PC-9 (cell line): Measurements from ENCODE around the gene TGM2. TPM values are rescaled to one million over a fixed set of nuclear protein-coding genes. Genes with fewer than 3 reads are reported as not detected.

Source experiments
- BruUV-seq: library from RNA; stranded (reverse); fragments of 400-500 nt; replicated peaks from 2 replicates; lab custom pipeline; 2021; lab: Mats Ljungman, UMichigan
- CTCF ChIA-PET: fragments of 300-600 bp; sonication (Branson Sonifier 250); formaldehyde crosslinking; loops from one replicate; lab custom pipeline; 2022; ENCODE audit warnings: antibody characterized with exemption; lab: Charles Lee
- POLR2A ChIA-PET: fragments of 300-600 bp; sonication (Branson Sonifier 250); formaldehyde crosslinking; loops from one replicate; lab custom pipeline; 2022; ENCODE audit warnings: antibody characterized with exemption; ENCODE audit not compliant: unreplicated experiment; lab: Charles Lee
- DNase-seq, 2 experiments: peaks; one replicate each; pipeline versions ENCODE4 v3.0.0 to v3.0.0-alpha.2; 2015 to 2022; ENCODE audit warnings: mixed read lengths in 1 of 2
- H2AFZ ChIP-seq: fragments of 200-600 bp; sonication (generic); 2 replicates; pipeline ENCODE4 v1.8.1; 2017; ENCODE audit warnings: antibody characterized with exemption
- H3F3A ChIP-seq: fragments of 200-600 bp; sonication (generic); 2 replicates; pipeline ENCODE4 v1.8.1; 2017; ENCODE audit warnings: antibody characterized with exemption, mild to moderate bottlenecking, low read depth; ENCODE audit not compliant: insufficient read depth
- H3K27ac ChIP-seq: fragments of 200-600 bp; sonication (generic); 2 replicates; pipeline ENCODE4 v1.6.1; 2016; ENCODE audit warnings: mixed run types
- H3K27me3 ChIP-seq: fragments of 200-600 bp; sonication (generic); 2 replicates; pipeline ENCODE4 v1.6.1; 2016; ENCODE audit warnings: low read depth, mixed run types; ENCODE audit not compliant: insufficient read depth
- H3K36me3 ChIP-seq: fragments of 200-600 bp; sonication (generic); 2 replicates; pipeline ENCODE4 v1.6.1; 2016; ENCODE audit warnings: low read depth, mixed run types
- H3K4me1 ChIP-seq: fragments of 200-600 bp; sonication (generic); replicated peaks from 2 replicates; pipeline ENCODE4 v1.6.1; 2016; ENCODE audit warnings: mixed run types; ENCODE audit not compliant: insufficient read depth
- H3K4me2 ChIP-seq: fragments of 200-600 bp; sonication (generic); 2 replicates; pipeline ENCODE4 v1.6.1; 2017; ENCODE audit warnings: mixed run types
- H3K4me3 ChIP-seq: fragments of 200-600 bp; sonication (generic); 2 replicates; pipeline ENCODE4 v1.6.1; 2016; ENCODE audit warnings: mixed run types
- H3K79me2 ChIP-seq: fragments of 200-600 bp; sonication (generic); 2 replicates; pipeline ENCODE4 v1.6.1; 2017; ENCODE audit warnings: low read depth, mixed run types
- H3K9me2 ChIP-seq: fragments of 200-600 bp; sonication (generic); 2 replicates; pipeline ENCODE4 v1.8.1; 2017; ENCODE audit warnings: mild to moderate bottlenecking; ENCODE audit not compliant: insufficient read depth
- H3K9me3 ChIP-seq: fragments of 200-600 bp; sonication (generic); 2 replicates; pipeline ENCODE4 v1.8.1; 2016; ENCODE audit warnings: low read depth; ENCODE audit not compliant: insufficient read depth
- H4K20me1 ChIP-seq: fragments of 200-600 bp; sonication (generic); 2 replicates; pipeline ENCODE4 v1.8.1; 2017; ENCODE audit not compliant: insufficient read depth
- EZH2 ChIP-seq: fragments of 200-600 bp; sonication (generic); IDR thresholded peaks from 2 replicates; pipeline ENCODE4 v1.8.0; 2017; ENCODE audit warnings: antibody characterized with exemption, low read depth
- intact Hi-C: fragments of 100-400 bp; cut with micrococcal nuclease; formaldehyde crosslinking; loops from one replicate; pipeline ENCODE4 v1.10.0; 2022; ENCODE audit not compliant: unreplicated experiment
- total RNA-seq: library from RNA; stranded (reverse); gene quantifications from 2 replicates; pipeline ENCODE4 v1.2.3, GENCODE V29; 2021
- TF ChIP-seq, protein P1 (sequence below): fragments of 200-600 bp; sonication (generic); conservative IDR thresholded peaks from 2 replicates; pipeline ENCODE4 v1.6.1; 2017; ENCODE audit warnings: mixed run types, antibody characterized with exemption, mild to moderate bottlenecking, moderate library complexity

Gene TGM2
- total RNA-seq, 1 experiment from 2014 or later, result 333 TPM

DNA sequence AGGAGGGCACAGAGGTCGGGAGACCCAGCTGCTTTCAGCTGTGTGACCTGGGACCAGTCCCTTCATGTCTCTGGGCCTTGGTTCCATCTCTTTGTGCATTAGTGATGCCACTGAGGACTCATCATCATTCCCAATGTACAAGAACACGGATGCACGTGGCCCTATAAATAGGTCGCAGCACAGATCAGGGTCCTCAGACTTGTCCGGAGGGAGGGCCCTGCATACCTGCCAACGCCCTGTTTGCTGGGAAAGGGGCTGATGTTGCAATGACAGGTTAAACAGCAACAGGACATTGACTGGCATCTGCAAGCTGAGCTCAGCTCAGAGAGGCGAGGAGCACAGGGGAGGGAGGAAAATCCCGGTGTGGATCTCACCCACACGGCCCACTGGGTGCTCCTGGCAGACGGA is 21.8 kb downstream of the TGM2 start:
- H4K20me1 ChIP-seq, result no peaks in the 10 kb centered on the region
- peaks cover 77% of the 10 kb centered on the region for H3K36me3 ChIP-seq
- H2AFZ ChIP-seq, result no peak overlapping the region
- CTCF ChIA-PET, result interaction anchor here (1.0 to 2.2 kb wide), 4 partner anchors 8 to 78 kb away, joined by 4 to 7 read pairs (median 6); no protein-coding TSS in a partner anchor
- H3K27ac ChIP-seq, result peak overlapping the region; percentile 97
- POLR2A ChIA-PET, result interaction anchor here (0.6 to 2.0 kb wide), 5 partner anchors 8 to 618 kb away, joined by 3 to 14 read pairs (median 4); no protein-coding TSS in a partner anchor
- H3K4me2 ChIP-seq, result peak overlapping the region; percentile 64
- H3K4me3 ChIP-seq, result no peak overlapping the region; the same call in 1 of the 2 replicates
- H3K9me3 ChIP-seq, result no peaks in the 10 kb centered on the region
- TF ChIP-seq EZH2, result no peak
- TF ChIP-seq, protein P1, sequence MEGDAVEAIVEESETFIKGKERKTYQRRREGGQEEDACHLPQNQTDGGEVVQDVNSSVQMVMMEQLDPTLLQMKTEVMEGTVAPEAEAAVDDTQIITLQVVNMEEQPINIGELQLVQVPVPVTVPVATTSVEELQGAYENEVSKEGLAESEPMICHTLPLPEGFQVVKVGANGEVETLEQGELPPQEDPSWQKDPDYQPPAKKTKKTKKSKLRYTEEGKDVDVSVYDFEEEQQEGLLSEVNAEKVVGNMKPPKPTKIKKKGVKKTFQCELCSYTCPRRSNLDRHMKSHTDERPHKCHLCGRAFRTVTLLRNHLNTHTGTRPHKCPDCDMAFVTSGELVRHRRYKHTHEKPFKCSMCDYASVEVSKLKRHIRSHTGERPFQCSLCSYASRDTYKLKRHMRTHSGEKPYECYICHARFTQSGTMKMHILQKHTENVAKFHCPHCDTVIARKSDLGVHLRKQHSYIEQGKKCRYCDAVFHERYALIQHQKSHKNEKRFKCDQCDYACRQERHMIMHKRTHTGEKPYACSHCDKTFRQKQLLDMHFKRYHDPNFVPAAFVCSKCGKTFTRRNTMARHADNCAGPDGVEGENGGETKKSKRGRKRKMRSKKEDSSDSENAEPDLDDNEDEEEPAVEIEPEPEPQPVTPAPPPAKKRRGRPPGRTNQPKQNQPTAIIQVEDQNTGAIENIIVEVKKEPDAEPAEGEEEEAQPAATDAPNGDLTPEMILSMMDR, result no peak
- H3K79me2 ChIP-seq, result peaks cover 4% of the 10 kb centered on the region; the same call in 1 of the 2 replicates
- H3K9me2 ChIP-seq, result no peaks in the 10 kb centered on the region
- H3K4me1 ChIP-seq, result peaks cover 56% of the 10 kb centered on the region
- H3F3A ChIP-seq, result peaks cover 96% of the 10 kb centered on the region
- BruUV-seq, result no TSS peak
- H3K27me3 ChIP-seq, result no peaks in the 10 kb centered on the region
- DNase-seq, result peak; percentile 90 to 92
- intact Hi-C loops, result loop anchor here (1.0 to 2.0 kb wide), 2 partner anchors 9 to 16 kb away; no protein-coding TSS in a partner anchor

GRCh38 chr20:38141889-38142494 is 23.1 kb downstream of the TGM2 start:
- Histone ChIP-seq H3K36me3 (peaks cover 75% of the 10 kb centered on the region), H3K27me3 (no peaks in the 10 kb centered on the region), H3K9me2 (no peaks in the 10 kb centered on the region), H2AFZ (no peak overlapping the region), H3F3A (peaks cover 93% of the 10 kb centered on the region), H3K79me2 (peaks cover 4% of the 10 kb centered on the region; the same call in 1 of the 2 replicates), H3K4me2 (0 out of 2 replicates have a peak overlapping the region, but pooled peaks have one; percentile 64), H3K4me3 (no peak overlapping the region), H4K20me1 (no peaks in the 10 kb centered on the region), H3K9me3 (no peaks in the 10 kb centered on the region), H3K4me1 (peaks cover 59% of the 10 kb centered on the region), H3K27ac (peak overlapping the region; percentile 97)
- TF ChIP-seq, protein P1, result no peak
- TF ChIP-seq EZH2, result no peak
- POLR2A ChIA-PET, result no interaction called here
- intact Hi-C loops, result loop anchor here (2.0 kb wide), 1 partner anchor 15 kb away; no protein-coding TSS in a partner anchor
- CTCF ChIA-PET, result no interaction called here
- no TSS peak for BruUV-seq
- no peak for DNase-seq

GRCh38 chr20:38141204-38141888 is 23.7 kb downstream of the TGM2 start:
- TF ChIP-seq, protein P1, result no peak
- TF ChIP-seq EZH2, result no peak
- Histone ChIP-seq H2AFZ (no peak overlapping the region), H3K4me3 (no peak overlapping the region), H3K36me3 (peaks cover 76% of the 10 kb centered on the region), H3K27ac (peak overlapping the region; percentile 97), H3K79me2 (peaks cover 4% of the 10 kb centered on the region; the same call in 1 of the 2 replicates), H3K9me2 (no peaks in the 10 kb centered on the region), H3F3A (peaks cover 93% of the 10 kb centered on the region), H3K9me3 (no peaks in the 10 kb centered on the region), H4K20me1 (no peaks in the 10 kb centered on the region), H3K27me3 (no peaks in the 10 kb centered on the region), H3K4me2 (no peak overlapping the region), H3K4me1 (peaks cover 60% of the 10 kb centered on the region)
- CTCF ChIA-PET, result no interaction called here
- POLR2A ChIA-PET, result no interaction called here
- no TSS peak for BruUV-seq
- no peak for DNase-seq
- intact Hi-C loops, result no loop called here
